GM23338 (cell line): ENCODE results near the gene SNF8. TPM values are rescaled to one million over a fixed set of nuclear protein-coding genes. Genes with fewer than 3 reads are reported as not detected.

ENCODE experiments used
- ATAC-seq: fragments of 200-7000 bp; cut with Tn5 transposase; 3 replicates; pipeline ENCODE4 v1.9.1; 2020
- DNase-seq: peaks from one replicate; pipeline ENCODE4 v3.0.0-alpha.2; 2015; ENCODE audit warnings: low spot score
- H2AFZ ChIP-seq: fragments of 200-600 bp; sonication (generic); 2 replicates; pipeline ENCODE4 v1.8.0; 2016; ENCODE audit warnings: antibody characterized with exemption, mild to moderate bottlenecking, moderate library complexity
- H3F3A ChIP-seq: fragments of 200-600 bp; sonication (generic); replicated peaks from 2 replicates; pipeline ENCODE4 v1.8.0; 2017; ENCODE audit warnings: antibody characterized with exemption, mixed run types, low read depth
- H3K27ac ChIP-seq: fragments of 200-600 bp; sonication (generic); 2 replicates; pipeline ENCODE4 v1.6.1; 2016; ENCODE audit warnings: low read depth
- H3K27me3 ChIP-seq: fragments of 200-600 bp; sonication (generic); 2 replicates; pipeline ENCODE4 v1.8.0; 2016; ENCODE audit warnings: mild to moderate bottlenecking, mixed run types, moderate library complexity; ENCODE audit not compliant: insufficient read depth
- H3K36me3 ChIP-seq: fragments of 200-600 bp; sonication (generic); 2 replicates; pipeline ENCODE4 v1.8.0; 2016; ENCODE audit warnings: mild to moderate bottlenecking; ENCODE audit not compliant: insufficient read depth
- H3K4me1 ChIP-seq: fragments of 200-600 bp; sonication (generic); 2 replicates; pipeline ENCODE4 v1.8.0; 2016; ENCODE audit warnings: mild to moderate bottlenecking, moderate library complexity; ENCODE audit not compliant: insufficient read depth
- H3K4me2 ChIP-seq: fragments of 200-600 bp; sonication (generic); 2 replicates; pipeline ENCODE4 v1.7.1; 2017; ENCODE audit warnings: mixed run types
- H3K4me3 ChIP-seq: fragments of 200-600 bp; sonication (generic); 2 replicates; pipeline ENCODE4 v1.6.1; 2016; ENCODE audit warnings: mixed run types
- H3K79me2 ChIP-seq: fragments of 200-600 bp; sonication (generic); replicated peaks from 2 replicates; pipeline ENCODE4 v1.8.0; 2017; ENCODE audit warnings: mild to moderate bottlenecking; ENCODE audit not compliant: insufficient read depth
- H3K9me2 ChIP-seq: fragments of 200-600 bp; sonication (generic); 2 replicates; pipeline ENCODE4 v1.8.0; 2017; ENCODE audit not compliant: insufficient read depth
- H4K20me1 ChIP-seq: fragments of 200-600 bp; sonication (generic); replicated peaks from 2 replicates; pipeline ENCODE4 v1.8.0; 2017; ENCODE audit warnings: mild to moderate bottlenecking; ENCODE audit not compliant: insufficient read depth
- H3K27ac Mint-ChIP-seq: 2 replicates; pipeline ENCODE4 v1.8.0; 2020; ENCODE audit warnings: inconsistent platforms, mild to moderate bottlenecking, moderate library complexity, mixed read lengths
- H3K27me3 Mint-ChIP-seq: 3 replicates; pipeline ENCODE4 v1.8.0; 2022; ENCODE audit warnings: low read depth, mild to moderate bottlenecking, moderate library complexity, mixed read lengths, inconsistent platforms; ENCODE audit not compliant: insufficient read depth, poor library complexity
- H3K36me3 Mint-ChIP-seq: 3 replicates; pipeline ENCODE4 v1.8.0; 2021; ENCODE audit warnings: low read depth, mild to moderate bottlenecking, inconsistent platforms, moderate library complexity, mixed read lengths
- H3K4me1 Mint-ChIP-seq: 3 replicates; pipeline ENCODE4 v1.8.0; 2020; ENCODE audit warnings: mild to moderate bottlenecking, inconsistent platforms, mixed read lengths
- H3K4me3 Mint-ChIP-seq: 3 replicates; pipeline ENCODE4 v1.8.0; 2021; ENCODE audit warnings: moderate library complexity, mild to moderate bottlenecking, inconsistent platforms, mixed read lengths
- H3K9me3 Mint-ChIP-seq: 3 replicates; pipeline ENCODE4 v1.8.0; 2020; ENCODE audit warnings: moderate library complexity, mild to moderate bottlenecking, inconsistent platforms, mixed read lengths
- CREB1 ChIP-seq: fragments of 250-450 bp; sonication (Bioruptor Pico); IDR thresholded peaks from 2 replicates; pipeline ENCODE4 v1.5.0; 2020; ENCODE audit warnings: low read depth, mild to moderate bottlenecking, moderate library complexity
- ETS1 ChIP-seq: IDR thresholded peaks from 2 replicates; pipeline ENCODE4 v1.6.1; 2016; ENCODE audit warnings: antibody characterized with exemption
- EZH2 ChIP-seq: fragments of 200-600 bp; sonication (generic); IDR thresholded peaks from one replicate; pipeline ENCODE4 v1.8.0; 2017; ENCODE audit warnings: antibody characterized with exemption, mild to moderate bottlenecking, low read depth; ENCODE audit not compliant: unreplicated experiment
- EZH2phosphoT487 ChIP-seq: fragments of 200-600 bp; sonication (generic); IDR thresholded peaks from one replicate; pipeline ENCODE4 v1.8.1; 2018; ENCODE audit warnings: antibody characterized with exemption; ENCODE audit not compliant: unreplicated experiment
- JUNB ChIP-seq: IDR thresholded peaks from one replicate; pipeline ENCODE4 v1.6.1; 2016; ENCODE audit warnings: antibody characterized with exemption; ENCODE audit not compliant: unreplicated experiment
- NANOG ChIP-seq: IDR thresholded peaks from 2 replicates; pipeline ENCODE4 v1.6.1; 2016; ENCODE audit warnings: antibody characterized with exemption, borderline replicate concordance
- POLR2AphosphoS5 ChIP-seq: IDR thresholded peaks from 2 replicates; pipeline ENCODE4 v1.6.1; 2016; ENCODE audit warnings: antibody characterized with exemption, low read depth
- REST ChIP-seq: IDR thresholded peaks from one replicate; pipeline ENCODE4 v1.6.1; 2018; ENCODE audit warnings: antibody characterized with exemption; ENCODE audit not compliant: unreplicated experiment
- STAT1 ChIP-seq: IDR thresholded peaks from one replicate; pipeline ENCODE4 v1.6.1; 2016; ENCODE audit warnings: antibody characterized with exemption; ENCODE audit not compliant: unreplicated experiment
- ZNF114 ChIP-seq: fragments of 250-450 bp; sonication (Bioruptor Pico); IDR thresholded peaks from 2 replicates; pipeline ENCODE4 v1.5.0; 2020; ENCODE audit warnings: mild to moderate bottlenecking, moderate library complexity
- ZNF331 ChIP-seq: fragments of 250-450 bp; sonication (Bioruptor Pico); IDR thresholded peaks from 2 replicates; pipeline ENCODE4 v1.5.0; 2020; ENCODE audit warnings: low read depth, mild to moderate bottlenecking, moderate library complexity
- polyA plus RNA-seq: library from polyadenylated mRNA; unstranded; fragments of >200 nt; fragmentation: Nextera tagmentation; extraction: Ambion mirVana; gene quantifications from 2 replicates; pipeline ENCODE4 v1.2.1, GENCODE V29; 2016
- total RNA-seq: library from RNA; depleted of rRNA; stranded (reverse); fragments of >200 nt; shearing (Covaris generic); gene quantifications from 2 replicates; pipeline ENCODE4 v1.2.3, GENCODE V29; 2014
- TF ChIP-seq, protein P1 (sequence below), 2 experiments: fragments of 200-600 bp in 1 of 2; sonication (generic) in 1 of 2; conservative IDR thresholded peaks; 2 replicates each; pipeline versions ENCODE4 v1.5.1 to v1.6.1; 2016 to 2017; ENCODE audit warnings: antibody characterized with exemption in 2 of 2, low read depth in 2 of 2, mild to moderate bottlenecking in 2 of 2, moderate library complexity in 1 of 2

SNF8 gene
- total and polyA plus RNA-seq, 2 experiments from 2014 or later = 88.5 to 113 TPM

DNA sequence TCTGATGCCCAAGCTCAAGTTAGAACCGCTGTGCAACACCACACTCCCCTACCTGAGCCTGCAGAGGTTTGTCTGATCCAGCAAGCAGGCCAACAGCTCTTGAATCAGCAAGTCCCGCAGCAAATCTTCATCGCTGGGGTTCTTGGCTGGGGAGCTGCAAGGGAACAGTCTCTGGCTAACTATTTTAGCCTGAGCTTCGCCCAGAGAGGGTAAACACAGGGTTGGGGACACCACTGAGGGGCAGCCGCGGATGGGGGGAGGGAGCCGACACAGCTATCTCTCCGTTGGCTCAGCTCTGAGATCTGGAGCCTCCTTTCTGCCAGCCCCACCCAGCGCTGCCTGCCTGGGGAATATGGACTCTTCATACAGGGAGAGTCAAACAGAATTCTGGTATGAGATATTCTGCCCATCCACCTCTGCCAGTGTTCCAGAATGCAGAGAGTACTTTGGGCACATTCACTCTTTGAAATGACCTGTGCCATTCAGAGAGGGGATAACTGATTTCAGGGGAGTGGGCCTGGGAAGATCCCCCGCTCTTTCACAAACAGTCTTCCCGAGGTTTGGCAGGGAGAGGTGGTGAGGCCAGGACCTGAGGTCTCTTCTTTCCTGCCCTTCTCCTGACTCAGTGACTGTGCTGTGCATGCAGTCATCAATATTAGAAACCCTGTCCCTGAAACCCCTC is 16.3 kb upstream of the SNF8 start (continued):
- TF ChIP-seq CREB1 (CRISPR knock-in tag) (no peak), ZNF331 (CRISPR knock-in tag) (no peak), EZH2phosphoT487 (no peak), REST (no peak), EZH2 (no peak), POLR2AphosphoS5 (no peak)
- TF ChIP-seq, protein P1, sequence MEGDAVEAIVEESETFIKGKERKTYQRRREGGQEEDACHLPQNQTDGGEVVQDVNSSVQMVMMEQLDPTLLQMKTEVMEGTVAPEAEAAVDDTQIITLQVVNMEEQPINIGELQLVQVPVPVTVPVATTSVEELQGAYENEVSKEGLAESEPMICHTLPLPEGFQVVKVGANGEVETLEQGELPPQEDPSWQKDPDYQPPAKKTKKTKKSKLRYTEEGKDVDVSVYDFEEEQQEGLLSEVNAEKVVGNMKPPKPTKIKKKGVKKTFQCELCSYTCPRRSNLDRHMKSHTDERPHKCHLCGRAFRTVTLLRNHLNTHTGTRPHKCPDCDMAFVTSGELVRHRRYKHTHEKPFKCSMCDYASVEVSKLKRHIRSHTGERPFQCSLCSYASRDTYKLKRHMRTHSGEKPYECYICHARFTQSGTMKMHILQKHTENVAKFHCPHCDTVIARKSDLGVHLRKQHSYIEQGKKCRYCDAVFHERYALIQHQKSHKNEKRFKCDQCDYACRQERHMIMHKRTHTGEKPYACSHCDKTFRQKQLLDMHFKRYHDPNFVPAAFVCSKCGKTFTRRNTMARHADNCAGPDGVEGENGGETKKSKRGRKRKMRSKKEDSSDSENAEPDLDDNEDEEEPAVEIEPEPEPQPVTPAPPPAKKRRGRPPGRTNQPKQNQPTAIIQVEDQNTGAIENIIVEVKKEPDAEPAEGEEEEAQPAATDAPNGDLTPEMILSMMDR (conservative IDR thresholded peaks at IDR 0.05; ENCODE audit: low read depth in 2 of 2) = no peak

GRCh38 chr17:48954300-48954755 is 9.7 kb upstream of the SNF8 start:
- Mint-ChIP-seq H3K4me3 (no peak overlapping the region; the same call in 2 of the 3 replicates), H3K9me3 (no peaks in the 10 kb centered on the region), H3K27me3 (peaks cover 12% of the 10 kb centered on the region), H3K27ac (no peak overlapping the region), H3K4me1 (peaks cover 8% of the 10 kb centered on the region), H3K36me3 (no peaks in the 10 kb centered on the region)
- Histone ChIP-seq H3K4me1 (0 out of 2 replicates have a peak, but pooled peaks cover 3% of the 10 kb centered on the region), H3K79me2 (no peaks in the 10 kb centered on the region), H3K36me3 (no peaks in the 10 kb centered on the region), H3K4me2 (no peak overlapping the region), H2AFZ (peak overlapping the region; percentile 72; the same call in 1 of the 2 replicates), H4K20me1 (no peaks in the 10 kb centered on the region), H3K27me3 (no peaks in the 10 kb centered on the region), H3K4me3 (no peak overlapping the region), H3F3A (0 out of 2 replicates have a peak, but pooled peaks cover 1% of the 10 kb centered on the region), H3K27ac (no peak overlapping the region), H3K9me2 (no peaks in the 10 kb centered on the region)
- peak; percentile 79 for DNase-seq
- peak; percentile 95 for ATAC-seq
- TF ChIP-seq ZNF331 (CRISPR knock-in tag) (no peak), NANOG (peak; percentile 8; the same call in 1 of the 2 replicates), ETS1 (no peak), EZH2 (no peak), REST (no peak), CREB1 (CRISPR knock-in tag) (no peak), STAT1 (no peak), EZH2phosphoT487 (no peak), POLR2AphosphoS5 (no peak), JUNB (no peak), ZNF114 (CRISPR knock-in tag) (no peak)
- TF ChIP-seq, protein P1 (conservative IDR thresholded peaks at IDR 0.05; ENCODE audit: low read depth in 2 of 2) = peak; percentile 83 to 96
